Liver (tissue), 9 donors: Measurements from ENCODE around the gene TMEM175. TPM values are rescaled to one million over a fixed set of nuclear protein-coding genes. Genes with fewer than 3 reads are reported as not detected.

Experiments used
- DNase-seq: peaks from one replicate; pipeline ENCODE4 v3.0.0-alpha.2; 2017; ENCODE audit warnings: low spot score
- H3K27ac ChIP-seq, 2 donors: one replicate each; pipeline ENCODE4 v1.7.0; 2013; ENCODE audit warnings: inconsistent platforms in 2 of 2, low read length in 2 of 2, control low read depth in 1 of 2, low read depth in 1 of 2, mild to moderate bottlenecking in 1 of 2
- H3K27me3 ChIP-seq, 4 donors: one replicate each; pipeline versions ENCODE4 v1.6.1 to v1.7.0; 2013; ENCODE audit warnings: low read length in 3 of 4, inconsistent platforms in 1 of 4, mild to moderate bottlenecking in 1 of 4, moderate library complexity in 1 of 4; ENCODE audit not compliant: control insufficient read depth in 4 of 4, insufficient read depth in 4 of 4
- H3K36me3 ChIP-seq, 4 donors: one replicate each; pipeline versions ENCODE4 v1.6.1 to v1.7.0; 2013; ENCODE audit warnings: low read length in 3 of 4, mild to moderate bottlenecking in 3 of 4, low read depth in 1 of 4, moderate library complexity in 1 of 4; ENCODE audit not compliant: control insufficient read depth in 4 of 4, insufficient read depth in 3 of 4
- H3K4me1 ChIP-seq, 4 donors: one replicate each; pipeline versions ENCODE4 v1.6.1 to v1.7.0; 2013; ENCODE audit warnings: low read length in 3 of 4, mild to moderate bottlenecking in 3 of 4, moderate library complexity in 1 of 4; ENCODE audit not compliant: control insufficient read depth in 4 of 4, insufficient read depth in 4 of 4
- H3K4me3 ChIP-seq, 3 donors: one replicate each; pipeline versions ENCODE4 v1.6.1 to v1.7.0; 2013; ENCODE audit warnings: low read length in 3 of 3, control low read depth in 1 of 3, low read depth in 1 of 3, mild to moderate bottlenecking in 1 of 3
- H3K9ac ChIP-seq, 2 donors: one replicate each; pipeline ENCODE4 v1.7.0; 2013; ENCODE audit warnings: low read length in 2 of 2, mild to moderate bottlenecking in 2 of 2, moderate library complexity in 2 of 2, control low read depth in 1 of 2, low read depth in 1 of 2
- H3K9me3 ChIP-seq, 4 donors: one replicate each; pipeline versions ENCODE4 v1.6.1 to v1.7.0; 2013; ENCODE audit warnings: low read length in 3 of 4; ENCODE audit not compliant: control insufficient read depth in 4 of 4
- ATF3 ChIP-seq: IDR thresholded peaks from 2 replicates; pipeline ENCODE4 v1.6.1; 2016; ENCODE audit warnings: antibody characterized with exemption
- CTCF ChIP-seq: fragments of 150-350 bp; IDR thresholded peaks from 2 replicates; pipeline ENCODE4 v1.5.1; 2017; ENCODE audit warnings: improper control_type of control experiment, low read depth, low read length; ENCODE audit not compliant: missing input control
- EGR1 ChIP-seq, 2 donors: IDR thresholded peaks; 2 replicates each; pipeline ENCODE4 v1.6.1; 2016 to 2018; ENCODE audit warnings: antibody characterized with exemption in 2 of 2, low read depth in 2 of 2
- FOXA1 ChIP-seq: IDR thresholded peaks from 2 replicates; pipeline ENCODE4 v1.6.1; 2016; ENCODE audit warnings: antibody characterized with exemption
- FOXA2 ChIP-seq: IDR thresholded peaks from 2 replicates; pipeline ENCODE4 v1.6.1; 2016; ENCODE audit warnings: antibody characterized with exemption
- GABPA ChIP-seq, 2 donors: IDR thresholded peaks in 1 of 2; conservative IDR thresholded peaks in 1 of 2; 2 replicates each; pipeline ENCODE4 v1.6.1; 2016; ENCODE audit warnings: antibody characterized with exemption in 2 of 2, mild to moderate bottlenecking in 1 of 2, moderate library complexity in 1 of 2
- HNF4A ChIP-seq, 2 donors: conservative IDR thresholded peaks; 2 replicates each; pipeline ENCODE4 v1.6.1; 2016; ENCODE audit warnings: antibody characterized with exemption in 2 of 2, mild to moderate bottlenecking in 2 of 2
- HNF4G ChIP-seq: IDR thresholded peaks from 2 replicates; pipeline ENCODE4 v1.6.1; 2016; ENCODE audit warnings: antibody characterized with exemption
- JUND ChIP-seq, 2 donors: IDR thresholded peaks; 2 replicates each; pipeline ENCODE4 v1.6.1; 2016; ENCODE audit warnings: antibody characterized with exemption in 2 of 2
- NR2F2 ChIP-seq: IDR thresholded peaks from 2 replicates; pipeline ENCODE4 v1.6.1; 2016; ENCODE audit warnings: antibody characterized with exemption
- RXRA ChIP-seq, 2 donors: IDR thresholded peaks; 2 replicates each; pipeline ENCODE4 v1.6.1; 2017 to 2018; ENCODE audit warnings: antibody characterized with exemption in 2 of 2, mild to moderate bottlenecking in 1 of 2
- SP1 ChIP-seq: IDR thresholded peaks from 2 replicates; pipeline ENCODE4 v1.6.1; 2018; ENCODE audit warnings: antibody characterized with exemption, mild to moderate bottlenecking
- TAF1 ChIP-seq: conservative IDR thresholded peaks from 2 replicates; pipeline ENCODE4 v1.6.1; 2016; ENCODE audit warnings: antibody characterized with exemption, mild to moderate bottlenecking
- YY1 ChIP-seq: IDR thresholded peaks from 2 replicates; pipeline ENCODE4 v1.6.1; 2016; ENCODE audit warnings: antibody characterized with exemption, mild to moderate bottlenecking
- ZBTB33 ChIP-seq: IDR thresholded peaks from 2 replicates; pipeline ENCODE4 v1.6.1; 2016; ENCODE audit warnings: antibody characterized with exemption
- whole genome bisulfite sequencing: extraction: QIAGEN DNeasy Blood & Tissue Kit; methylation state at CpG from one replicate; pipeline ENCODE4 v1.1.7; 2013; 5-methylcytosine and 5-hydroxymethylcytosine counted together
- polyA plus RNA-seq, 2 donors: library from polyadenylated mRNA; stranded (reverse) in 1 of 2; unstranded in 1 of 2; fragments of 200-250 nt in 1 of 2; fragments of >200 nt in 1 of 2; fragmentation: Nextera tagmentation in 1 of 2; extraction: Ambion mirVana in 1 of 2; gene quantifications; one replicate each; pipeline versions ENCODE4 v1.2.1 to v1.2.3, GENCODE V29; 2013 to 2015
- total RNA-seq, 2 donors: library from RNA; depleted of rRNA; stranded (reverse); fragments of >200 nt; gene quantifications; one replicate each; pipeline ENCODE4 v1.2.3, GENCODE V29; 2014
- TF ChIP-seq, protein P1 (sequence below): IDR thresholded peaks from 2 replicates; pipeline ENCODE4 v1.6.1; 2016; ENCODE audit warnings: antibody characterized with exemption
- donor health status: healthy.
- donor health status: healthy.
- donor health status: healthy.
- donor health status: healthy.
- donor health status: healthy.

TMEM175 gene
- total and polyA plus RNA-seq, 4 donors = 18.6 to 26.3 (median 25.5) TPM

DNA sequence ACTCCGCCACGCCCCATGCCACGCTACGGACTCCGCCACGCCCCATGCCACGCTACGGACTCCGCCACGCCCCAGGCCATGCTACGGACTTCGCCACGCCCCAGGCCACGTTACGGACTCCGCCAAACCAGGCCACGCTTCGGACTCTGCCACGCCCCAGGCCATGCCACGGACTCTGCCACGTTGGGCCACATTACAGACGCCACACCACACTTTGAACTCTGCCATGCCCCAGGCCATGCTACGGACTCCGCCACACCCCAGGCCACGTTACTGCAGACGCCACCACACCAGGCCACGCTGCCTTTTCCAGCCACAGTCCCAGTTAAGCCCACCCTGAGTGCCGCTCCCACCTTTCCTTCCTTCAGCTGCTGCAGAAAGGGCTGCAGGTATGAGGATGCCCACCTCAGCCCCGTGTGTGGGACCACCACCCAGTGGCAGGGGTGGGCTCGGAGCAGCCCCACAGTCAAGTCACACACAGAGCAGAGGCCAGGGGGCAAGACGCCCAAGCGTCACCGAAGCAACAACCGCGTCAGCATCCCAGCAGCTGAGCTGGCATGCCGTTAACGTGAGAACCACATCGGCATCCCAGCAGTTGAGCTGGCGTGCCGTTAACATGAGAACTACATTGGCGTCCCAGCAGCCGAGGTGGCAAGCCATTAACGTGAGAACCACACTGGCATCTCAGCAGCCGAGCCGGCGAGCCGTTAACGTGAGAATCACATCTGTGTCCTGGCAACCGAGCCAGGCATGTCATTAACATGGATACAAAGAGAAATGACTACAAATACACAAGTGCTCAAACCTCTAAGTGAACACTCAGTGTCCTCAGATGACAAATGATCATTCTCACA lies 26.5 kb upstream of the TMEM175 start:
- Histone ChIP-seq H3K9me3 (no peaks in the 10 kb centered on the region), H3K9ac (no peak overlapping the region), H3K27ac (no peak overlapping the region), H3K4me3 (no peak overlapping the region), H3K36me3 (peaks cover 0 to 28% (median 5%) of the 10 kb centered on the region in 4 donors), H3K27me3 (no peaks in the 10 kb centered on the region), H3K4me1 (no peaks in the 10 kb centered on the region)
- TF ChIP-seq ATF3 (no peak), FOXA1 (no peak), YY1 (no peak), ZBTB33 (no peak), EGR1 (IDR thresholded peaks at IDR 0.05; ENCODE audit: low read depth in 2 of 2) (no peak), GABPA (IDR thresholded peaks at IDR 0.05 in 1 of 2, conservative IDR thresholded peaks at IDR 0.05 in 1 of 2) (no peak), SP1 (no peak), JUND (IDR thresholded peaks at IDR 0.05) (no peak), HNF4A (conservative IDR thresholded peaks at IDR 0.05) (no peak), TAF1 (no peak), HNF4G (no peak), NR2F2 (no peak), CTCF (no peak), FOXA2 (no peak)
- TF ChIP-seq, protein P1, sequence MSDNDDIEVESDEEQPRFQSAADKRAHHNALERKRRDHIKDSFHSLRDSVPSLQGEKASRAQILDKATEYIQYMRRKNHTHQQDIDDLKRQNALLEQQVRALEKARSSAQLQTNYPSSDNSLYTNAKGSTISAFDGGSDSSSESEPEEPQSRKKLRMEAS = no peak
- 98% methylated on average over 49 of the region's 49 CpGs for WGBS
- no peak for DNase-seq

DNA sequence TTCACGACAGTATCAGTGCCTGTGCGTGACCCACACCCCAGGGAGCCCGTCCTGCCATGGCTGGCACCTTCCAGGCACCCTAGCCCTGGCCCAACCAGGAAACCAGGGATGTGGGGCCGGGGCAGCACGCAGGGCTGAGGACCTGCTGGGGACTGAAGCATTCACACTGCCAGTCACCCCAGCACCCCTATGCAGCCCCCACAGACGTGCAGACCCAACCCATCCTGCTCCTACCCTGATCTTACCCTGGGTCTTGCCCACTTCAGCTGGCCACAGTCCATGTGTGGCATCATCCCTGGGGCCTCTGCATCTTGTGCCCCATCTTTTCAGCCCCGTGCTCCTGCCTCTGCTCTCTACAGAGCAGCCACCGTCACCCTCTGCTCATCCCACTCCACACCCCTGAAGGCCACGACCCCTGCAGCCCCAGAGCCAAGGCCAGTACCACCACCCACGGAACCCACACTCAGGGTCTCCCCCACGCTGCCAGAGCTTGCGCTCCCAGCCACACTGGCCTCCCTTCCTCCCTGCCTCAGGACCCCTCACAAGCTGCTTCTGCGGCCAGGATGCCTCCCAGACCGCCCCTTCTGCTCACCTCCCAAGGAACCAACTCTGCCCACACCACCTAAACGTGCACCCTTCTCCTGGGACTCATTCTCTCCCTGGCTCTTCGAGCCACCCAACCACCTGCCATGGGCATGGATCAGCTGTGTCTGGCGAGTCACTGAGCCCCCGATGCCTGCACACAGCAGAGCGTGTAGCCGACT lies 25.7 kb upstream of the TMEM175 start:
- Histone ChIP-seq H3K9ac (no peak overlapping the region), H3K4me1 (no peaks in the 10 kb centered on the region), H3K27me3 (no peaks in the 10 kb centered on the region), H3K36me3 (peaks cover 3 to 30% (median 6%) of the 10 kb centered on the region in 4 donors), H3K9me3 (no peaks in the 10 kb centered on the region), H3K27ac (no peak overlapping the region), H3K4me3 (no peak overlapping the region)
- no peak for TF ChIP-seq EGR1 (IDR thresholded peaks at IDR 0.05; ENCODE audit: low read depth in 2 of 2)
- no peak for TF ChIP-seq NR2F2
- no peak for TF ChIP-seq ZBTB33
- TF ChIP-seq HNF4A (conservative IDR thresholded peaks at IDR 0.05) = no peak
- no peak for TF ChIP-seq RXRA (IDR thresholded peaks at IDR 0.05)
- TF ChIP-seq FOXA2 = no peak
- DNase-seq = no peak
- WGBS = 97% methylated on average over 20 of the region's 20 CpGs
